H1 (cell line): ENCODE measurements around the gene TMEM187. TPM values are rescaled to one million over a fixed set of nuclear protein-coding genes. Genes with fewer than 3 reads are reported as not detected.

ENCODE experiments used
- ASH2L ChIP-seq: fragments of 200-600, 300-600 bp; sonication (generic); IDR thresholded peaks from one replicate; pipeline ENCODE4 v1.7.1; 2017; ENCODE audit warnings: low read length
- BRCA1 ChIP-seq: IDR thresholded peaks from 2 replicates; pipeline ENCODE4 v1.6.1; 2012; ENCODE audit warnings: low read depth, low read length, improper control_type of control experiment
- CEBPB ChIP-seq: IDR thresholded peaks from 2 replicates; pipeline ENCODE4 v1.6.1; 2012; ENCODE audit warnings: low read depth, low read length
- CHD7 ChIP-seq: fragments of 300-600 bp; sonication (generic); IDR thresholded peaks from 2 replicates; pipeline ENCODE4 v1.7.1; 2012; ENCODE audit warnings: low read length, moderate library complexity, mild to moderate bottlenecking, inconsistent platforms; ENCODE audit not compliant: insufficient replicate concordance
- SIX5 ChIP-seq: IDR thresholded peaks from 2 replicates; pipeline ENCODE4 v1.6.1; 2011; ENCODE audit warnings: mild to moderate bottlenecking, low read depth, low read length
- SP2 ChIP-seq: IDR thresholded peaks from 2 replicates; pipeline ENCODE4 v1.6.1; 2012; ENCODE audit warnings: mild to moderate bottlenecking, low read length, inconsistent platforms
- polyA plus RNA-seq, 7 experiments: library from polyadenylated mRNA; depleted of rRNA in 3 of 7; stranded (reverse) in 5 of 7; unstranded in 2 of 7; fragments of >200 nt in 5 of 7; fragments of 200-250 nt in 2 of 7; gene quantifications; 1 replicate in 5 of 7; 2 replicates in 1 of 7; 4 replicates in 1 of 7; pipeline versions ENCODE4 v1.2.1 to v1.2.3, GENCODE V29; 2011 to 2013; ENCODE audit warnings: missing spikeins in 2 of 7, mixed read lengths in 2 of 7
- total RNA-seq: library from RNA; stranded (reverse); fragmentation: NEBNext Ultra II Directional; extraction: Animal tissue kit (Norgen Biotek cat#: 25700); gene quantifications from 2 replicates; pipeline ENCODE4 v1.2.1, GENCODE V29; 2021
- TF ChIP-seq, protein P1 (sequence below): IDR thresholded peaks from 2 replicates; pipeline ENCODE4 v1.6.1; 2012; ENCODE audit warnings: low read length, inconsistent platforms
- TF ChIP-seq, protein P2 (sequence below), 3 experiments: IDR thresholded peaks; 1 replicate in 2 of 3; 2 replicates in 1 of 3; pipeline versions ENCODE4 v1.5.1 to v1.6.1; 2011; ENCODE audit warnings: low read length in 3 of 3, mild to moderate bottlenecking in 3 of 3, inconsistent platforms in 2 of 3, low read depth in 1 of 3, moderate library complexity in 1 of 3; ENCODE audit not compliant: insufficient read depth in 1 of 3; ENCODE audit errors: control extremely low read depth in 1 of 3

Gene TMEM187
- total and polyA plus RNA-seq, 2 of the 8 experiments (the other 6 are each of a cell fraction or from before 2014, with no cell fraction given), result 5.0 to 14.5 TPM

- TF ChIP-seq CHD7 (no peak), BRCA1 (no peak), CEBPB (no peak), SP2 (no peak), ASH2L (no peak), SIX5 (no peak)
- TF ChIP-seq, protein P1, sequence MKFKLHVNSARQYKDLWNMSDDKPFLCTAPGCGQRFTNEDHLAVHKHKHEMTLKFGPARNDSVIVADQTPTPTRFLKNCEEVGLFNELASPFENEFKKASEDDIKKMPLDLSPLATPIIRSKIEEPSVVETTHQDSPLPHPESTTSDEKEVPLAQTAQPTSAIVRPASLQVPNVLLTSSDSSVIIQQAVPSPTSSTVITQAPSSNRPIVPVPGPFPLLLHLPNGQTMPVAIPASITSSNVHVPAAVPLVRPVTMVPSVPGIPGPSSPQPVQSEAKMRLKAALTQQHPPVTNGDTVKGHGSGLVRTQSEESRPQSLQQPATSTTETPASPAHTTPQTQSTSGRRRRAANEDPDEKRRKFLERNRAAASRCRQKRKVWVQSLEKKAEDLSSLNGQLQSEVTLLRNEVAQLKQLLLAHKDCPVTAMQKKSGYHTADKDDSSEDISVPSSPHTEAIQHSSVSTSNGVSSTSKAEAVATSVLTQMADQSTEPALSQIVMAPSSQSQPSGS, result no peak
- TF ChIP-seq, protein P2, sequence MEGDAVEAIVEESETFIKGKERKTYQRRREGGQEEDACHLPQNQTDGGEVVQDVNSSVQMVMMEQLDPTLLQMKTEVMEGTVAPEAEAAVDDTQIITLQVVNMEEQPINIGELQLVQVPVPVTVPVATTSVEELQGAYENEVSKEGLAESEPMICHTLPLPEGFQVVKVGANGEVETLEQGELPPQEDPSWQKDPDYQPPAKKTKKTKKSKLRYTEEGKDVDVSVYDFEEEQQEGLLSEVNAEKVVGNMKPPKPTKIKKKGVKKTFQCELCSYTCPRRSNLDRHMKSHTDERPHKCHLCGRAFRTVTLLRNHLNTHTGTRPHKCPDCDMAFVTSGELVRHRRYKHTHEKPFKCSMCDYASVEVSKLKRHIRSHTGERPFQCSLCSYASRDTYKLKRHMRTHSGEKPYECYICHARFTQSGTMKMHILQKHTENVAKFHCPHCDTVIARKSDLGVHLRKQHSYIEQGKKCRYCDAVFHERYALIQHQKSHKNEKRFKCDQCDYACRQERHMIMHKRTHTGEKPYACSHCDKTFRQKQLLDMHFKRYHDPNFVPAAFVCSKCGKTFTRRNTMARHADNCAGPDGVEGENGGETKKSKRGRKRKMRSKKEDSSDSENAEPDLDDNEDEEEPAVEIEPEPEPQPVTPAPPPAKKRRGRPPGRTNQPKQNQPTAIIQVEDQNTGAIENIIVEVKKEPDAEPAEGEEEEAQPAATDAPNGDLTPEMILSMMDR (IDR thresholded peaks at IDR 0.05; ENCODE audit: control extremely low read depth in 1 of 3, insufficient read depth in 1 of 3, low read depth in 1 of 3, low read length in 3 of 3), result no peak
Measured at GRCh38 chrX:154027986-154028385, 55.4 kb downstream of the TMEM187 start (continued).
